NCI-H2107 (cell line): ENCODE data around the gene BCL2L14.
"Not testable (repeated sequence)": the region's sequence is repeated elsewhere in the genome, so short reads cannot be mapped to it uniquely, and the experiment has no call there.

Source experiments
- DNase-seq: peaks from one replicate; lab custom pipeline; 2025; lab: John Stamatoyannopoulos, UW

BCL2L14 gene

GRCh38 chr12:12108441-12109058 is 37.8 kb downstream of the BCL2L14 start:
- DNase-seq: no peak

- DNase-seq: not testable (repeated sequence)
Measured at GRCh38 chr12:12110923-12111555, 40.3 kb downstream of the BCL2L14 start.

- DNase-seq: no peak
Measured at GRCh38 chr12:12115514-12115913, 44.8 kb downstream of the BCL2L14 start.

- no peak for DNase-seq
Measured at GRCh38 chr12:12116677-12117076, 45.9 kb downstream of the BCL2L14 start.

GRCh38 chr12:12121061-12121460 is 50.3 kb downstream of the BCL2L14 start:
- no peak for DNase-seq

GRCh38 chr12:12123036-12123604 is 52.4 kb downstream of the BCL2L14 start:
- no peak for DNase-seq

GRCh38 chr12:12126551-12126950 is 55.8 kb downstream of the BCL2L14 start:
- no peak for DNase-seq

GRCh38 chr12:12127304-12127703 is 56.6 kb downstream of the BCL2L14 start:
- DNase-seq: no peak

- no peak for DNase-seq
Measured at GRCh38 chr12:12128670-12129069, 57.9 kb downstream of the BCL2L14 start.

GRCh38 chr12:12133259-12133658 is 62.5 kb downstream of the BCL2L14 start:
- DNase-seq: no peak

- DNase-seq: no peak
Measured at GRCh38 chr12:12133785-12134184, 63.0 kb downstream of the BCL2L14 start.

- no peak for DNase-seq
Measured at GRCh38 chr12:12138203-12139154, 67.7 kb downstream of the BCL2L14 start.

GRCh38 chr12:12141000-12141399 is 70.3 kb downstream of the BCL2L14 start:
- no peak for DNase-seq

- DNase-seq: not testable (repeated sequence)
Measured at GRCh38 chr12:12144531-12144930, 73.8 kb downstream of the BCL2L14 start.

GRCh38 chr12:12147111-12147510 is 76.4 kb downstream of the BCL2L14 start:
- DNase-seq: no peak
